K562 (cell line): ENCODE measurements around the gene TMED5. TPM values are rescaled to one million over a fixed set of nuclear protein-coding genes. Genes with fewer than 3 reads are reported as not detected.

Source experiments
- ATAC-seq: fragments of 200-7000 bp; cut with Tn5 transposase; 3 replicates; pipeline ENCODE4 v1.9.1; 2020; ENCODE audit warnings: moderate library complexity
- BruUV-seq: library from RNA; stranded (reverse); fragments of 400-500 nt; replicated peaks from 2 replicates; lab custom pipeline; 2021; lab: Mats Ljungman, UMichigan
- CTCF ChIA-PET: fragments of 300-600 bp; formaldehyde crosslinking; extraction: SDS; loops from one replicate; lab custom pipeline; 2021; ENCODE audit warnings: low intra/inter-chr PET ratio; lab: Yijun Ruan, JAX
- POLR2A ChIA-PET: fragments of 300-600, 350-650 bp; sonication (Branson Sonifier 250); formaldehyde crosslinking; extraction: SDS; loops from one replicate; lab custom pipeline; 2021; ENCODE audit warnings: antibody characterized with exemption, inconsistent platforms; lab: Yijun Ruan, JAX
- DNase-seq, 4 experiments: peaks; one replicate each; pipeline versions ENCODE4 v3.0.0 to v3.0.0-alpha.2; 2011 to 2018; ENCODE audit warnings: low spot score in 3 of 4, mixed read lengths in 3 of 4; ENCODE audit errors: extremely low read depth in 1 of 4
- FAIRE-seq: peaks from 2 replicates; lab custom pipeline; 2011; peaks lifted over from hg19 to GRCh38; lab: Jason Lieb, UNC
- H2AFZ ChIP-seq: 2 replicates; pipeline ENCODE4 v1.6.0; 2011; ENCODE audit warnings: low read depth, low read length, control low read depth, inconsistent platforms
- H3K27ac ChIP-seq: fragments of 200-600 bp; 3 replicates; pipeline ENCODE4 v1.8.0; 2011; ENCODE audit warnings: low read depth, mild to moderate bottlenecking, control low read depth, inconsistent platforms, low read length, moderate library complexity, mixed read lengths; ENCODE audit errors: extremely low read depth
- H3K27me3 ChIP-seq, 2 experiments: fragments of 300-600 bp in 1 of 2; 2 replicates in 1 of 2; 3 replicates in 1 of 2; pipeline versions ENCODE4 v1.6.0 to v1.8.0; 2011; ENCODE audit warnings: inconsistent platforms in 2 of 2, low read length in 2 of 2, mild to moderate bottlenecking in 1 of 2, mixed read lengths in 1 of 2, moderate library complexity in 1 of 2; ENCODE audit not compliant: control insufficient read depth in 2 of 2, insufficient read depth in 2 of 2
- H3K36me3 ChIP-seq: fragments of 300-600 bp; 3 replicates; pipeline ENCODE4 v1.8.0; 2011; ENCODE audit warnings: mild to moderate bottlenecking, low read length, inconsistent platforms; ENCODE audit not compliant: control insufficient read depth, insufficient read depth
- H3K4me1 ChIP-seq, 2 experiments: fragments of 200-600 bp in 1 of 2; replicated peaks in 1 of 2; 2 replicates in 1 of 2; 3 replicates in 1 of 2; pipeline versions ENCODE4 v1.5.1 to v1.8.0; 2011; ENCODE audit warnings: inconsistent platforms in 2 of 2, low read length in 2 of 2, mild to moderate bottlenecking in 1 of 2, mixed read lengths in 1 of 2, moderate library complexity in 1 of 2; ENCODE audit not compliant: control insufficient read depth in 2 of 2, insufficient read depth in 2 of 2
- H3K4me2 ChIP-seq: 2 replicates; pipeline ENCODE4 v1.6.1; 2011; ENCODE audit warnings: low read length, control low read depth, inconsistent platforms, mixed read lengths; ENCODE audit not compliant: insufficient read depth
- H3K4me3 ChIP-seq: fragments of 200-600 bp; sonication (generic), shearing (Covaris generic); 2 replicates; pipeline ENCODE4 v1.5.1; 2016; ENCODE audit warnings: control low read depth, inconsistent platforms
- H3K79me2 ChIP-seq: fragments of 200-600 bp; 3 replicates; pipeline ENCODE4 v1.8.0; 2011; ENCODE audit warnings: low read length, inconsistent platforms; ENCODE audit not compliant: control insufficient read depth, insufficient read depth
- H3K9ac ChIP-seq, 2 experiments: 2 replicates each; pipeline versions ENCODE4 v1.6.0 to v1.6.1; 2011; ENCODE audit warnings: low read depth in 2 of 2, low read length in 2 of 2, control low read depth in 1 of 2, inconsistent platforms in 1 of 2, mild to moderate bottlenecking in 1 of 2, mixed read lengths in 1 of 2; ENCODE audit not compliant: insufficient read depth in 1 of 2
- H3K9me1 ChIP-seq: one replicate; pipeline ENCODE4 v1.6.0; 2011; ENCODE audit warnings: inconsistent platforms, mild to moderate bottlenecking, low read length, moderate library complexity; ENCODE audit not compliant: control insufficient read depth, insufficient read depth
- H3K9me3 ChIP-seq: replicated peaks from 2 replicates; pipeline ENCODE4 v1.5.1; 2011; ENCODE audit warnings: low read depth, low read length, inconsistent platforms; ENCODE audit not compliant: control insufficient read depth, insufficient read depth
- H4K20me1 ChIP-seq: replicated peaks from 2 replicates; pipeline ENCODE4 v1.6.1; 2011; ENCODE audit warnings: low read length, inconsistent platforms, mixed read lengths; ENCODE audit not compliant: control insufficient read depth, insufficient read depth
- ATF7 ChIP-seq: fragments of 450-650 bp; IDR thresholded peaks from 2 replicates; pipeline ENCODE4 v1.7.1; 2014; ENCODE audit warnings: mild to moderate bottlenecking, moderate library complexity
- DLX4 ChIP-seq: fragments of 250-450 bp; sonication (Bioruptor Pico); IDR thresholded peaks from 2 replicates; pipeline ENCODE4 v1.6.1; 2021; ENCODE audit warnings: mild to moderate bottlenecking
- HNRNPUL1 ChIP-seq: fragments of 200-400 bp; formaldehyde crosslinking; IDR thresholded peaks from 2 replicates; pipeline ENCODE4 v1.6.1; 2017; ENCODE audit warnings: low read length
- HSF4 ChIP-seq: fragments of 250-450 bp; sonication (Bioruptor Pico); IDR thresholded peaks from 2 replicates; pipeline ENCODE4 v2.1.2; 2022; ENCODE audit warnings: mild to moderate bottlenecking, moderate library complexity, borderline replicate concordance
- KLF16 ChIP-seq: IDR thresholded peaks from 2 replicates; pipeline ENCODE4 v1.6.1; 2016; ENCODE audit warnings: antibody characterized with exemption
- MXI1 ChIP-seq: IDR thresholded peaks from 2 replicates; pipeline ENCODE4 v1.6.1; 2011; ENCODE audit warnings: low read depth, mild to moderate bottlenecking, improper control_type of control experiment, low read length
- SIN3A ChIP-seq, 2 experiments: fragments of 150-350 bp in 1 of 2; IDR thresholded peaks; 2 replicates each; pipeline ENCODE4 v1.6.1; 2011 to 2016; ENCODE audit warnings: borderline replicate concordance in 2 of 2, low read depth in 2 of 2, low read length in 2 of 2, mild to moderate bottlenecking in 2 of 2, moderate library complexity in 2 of 2; ENCODE audit not compliant: control insufficient read depth in 1 of 2
- YY1 ChIP-seq, 3 experiments: IDR thresholded peaks; 2 replicates each; pipeline ENCODE4 v1.6.1; 2011; ENCODE audit warnings: low read length in 2 of 3, mild to moderate bottlenecking in 2 of 3, moderate library complexity in 2 of 3, borderline replicate concordance in 1 of 3, control low read depth in 1 of 3, low read depth in 1 of 3; ENCODE audit not compliant: insufficient read depth in 3 of 3, insufficient replicate concordance in 2 of 3, control insufficient read depth in 1 of 3, insufficient read length in 1 of 3; ENCODE audit errors: extremely low read depth in 1 of 3
- ZNF586 ChIP-seq: fragments of 450-650 bp; formaldehyde crosslinking; conservative IDR thresholded peaks from 2 replicates; pipeline ENCODE4 v1.4.0; 2020; ENCODE audit warnings: mild to moderate bottlenecking, moderate library complexity
- ZNF695 ChIP-seq: fragments of 450-650 bp; formaldehyde crosslinking; IDR thresholded peaks from 2 replicates; pipeline ENCODE4 v1.4.0; 2020; ENCODE audit warnings: mild to moderate bottlenecking, moderate library complexity
- WGBS: fragments of 100-300 bp; shearing (Covaris generic); methylation state at CpG from one replicate; pipeline ENCODE4 v1.1.6; 2016; ENCODE audit warnings: low coverage, mixed read lengths; ENCODE audit not compliant: insufficient coverage; ENCODE audit errors: missing lambda C conversion rate; 5-methylcytosine and 5-hydroxymethylcytosine counted together
- in situ Hi-C: fragments of 300-500 bp; cut with MboI; formaldehyde crosslinking; loops from 4 replicates; pipeline ENCODE4 v1.15.0; 2018; ENCODE audit warnings: inconsistent platforms, mixed read lengths
- intact Hi-C: fragments of 100-400 bp; cut with micrococcal nuclease; formaldehyde crosslinking; loops from 2 replicates; pipeline ENCODE4 v1.14.2; 2022
- polyA plus RNA-seq, 8 experiments: library from polyadenylated mRNA; depleted of rRNA in 4 of 8; stranded (reverse) in 5 of 8; unstranded in 3 of 8; fragments of >200 nt; fragmentation: Nextera tagmentation in 2 of 8; fragmentation: Illumina TruSeq in 1 of 8; extraction: Ambion mirVana in 2 of 8; extraction: Trizol in 1 of 8; gene quantifications; 2 replicates each; pipeline versions ENCODE4 v1.2.1 to v1.2.3, GENCODE V29; 2011 to 2014; ENCODE audit warnings: inconsistent platforms in 1 of 8, missing spikeins in 1 of 8
- total RNA-seq, 7 experiments: library from RNA; depleted of rRNA in 6 of 7; stranded (reverse); fragments of >200 nt in 6 of 7; fragmentation: Illumina TruSeq in 2 of 7; extraction: Trizol in 2 of 7; gene quantifications; 2 replicates each; pipeline versions ENCODE4 v1.2.1 to v1.2.3, GENCODE V29; 2011 to 2021; ENCODE audit warnings: low replicate concordance in 1 of 7
- TF ChIP-seq, protein P1 (sequence below): sonication (generic); formaldehyde crosslinking; IDR thresholded peaks from 2 replicates; pipeline ENCODE4 v1.8.1; 2023; ENCODE audit warnings: mild to moderate bottlenecking, missing genetic modification reagents
- TF ChIP-seq, protein P2 (sequence below): fragments of 250-450 bp; sonication (Bioruptor Pico); IDR thresholded peaks from 2 replicates; pipeline ENCODE4 v1.8.0; 2022; ENCODE audit warnings: inconsistent platforms, mild to moderate bottlenecking, moderate library complexity, borderline replicate concordance
- TF ChIP-seq, protein P3 (sequence below): sonication (generic); formaldehyde crosslinking; IDR thresholded peaks from 2 replicates; pipeline ENCODE4 v1.9.0; 2022; ENCODE audit warnings: mild to moderate bottlenecking, missing genetic modification reagents

TMED5 gene
- total and polyA plus RNA-seq, 9 of the 15 experiments (the other 6 are each of a cell fraction or from before 2014, with no cell fraction given) = 28.7 to 83.7 (median 67.2) TPM

GRCh38 chr1:93172778-93173177 lies 7.4 kb downstream of the TMED5 start (continued):
- TF ChIP-seq ZNF586 (CRISPR knock-in tag) = no peak
- no peak for TF ChIP-seq ATF7
- TF ChIP-seq MXI1 = no peak
- TF ChIP-seq SIN3A (IDR thresholded peaks at IDR 0.05; ENCODE audit: borderline replicate concordance in 2 of 2, control insufficient read depth in 1 of 2, low read depth in 2 of 2, low read length in 2 of 2) = no peak
- TF ChIP-seq KLF16 = no peak
- TF ChIP-seq, protein P1, sequence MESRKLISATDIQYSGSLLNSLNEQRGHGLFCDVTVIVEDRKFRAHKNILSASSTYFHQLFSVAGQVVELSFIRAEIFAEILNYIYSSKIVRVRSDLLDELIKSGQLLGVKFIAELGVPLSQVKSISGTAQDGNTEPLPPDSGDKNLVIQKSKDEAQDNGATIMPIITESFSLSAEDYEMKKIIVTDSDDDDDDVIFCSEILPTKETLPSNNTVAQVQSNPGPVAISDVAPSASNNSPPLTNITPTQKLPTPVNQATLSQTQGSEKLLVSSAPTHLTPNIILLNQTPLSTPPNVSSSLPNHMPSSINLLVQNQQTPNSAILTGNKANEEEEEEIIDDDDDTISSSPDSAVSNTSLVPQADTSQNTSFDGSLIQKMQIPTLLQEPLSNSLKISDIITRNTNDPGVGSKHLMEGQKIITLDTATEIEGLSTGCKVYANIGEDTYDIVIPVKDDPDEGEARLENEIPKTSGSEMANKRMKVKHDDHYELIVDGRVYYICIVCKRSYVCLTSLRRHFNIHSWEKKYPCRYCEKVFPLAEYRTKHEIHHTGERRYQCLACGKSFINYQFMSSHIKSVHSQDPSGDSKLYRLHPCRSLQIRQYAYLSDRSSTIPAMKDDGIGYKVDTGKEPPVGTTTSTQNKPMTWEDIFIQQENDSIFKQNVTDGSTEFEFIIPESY (CRISPR knock-in tag) = no peak
- TF ChIP-seq HNRNPUL1 = no peak

DNA sequence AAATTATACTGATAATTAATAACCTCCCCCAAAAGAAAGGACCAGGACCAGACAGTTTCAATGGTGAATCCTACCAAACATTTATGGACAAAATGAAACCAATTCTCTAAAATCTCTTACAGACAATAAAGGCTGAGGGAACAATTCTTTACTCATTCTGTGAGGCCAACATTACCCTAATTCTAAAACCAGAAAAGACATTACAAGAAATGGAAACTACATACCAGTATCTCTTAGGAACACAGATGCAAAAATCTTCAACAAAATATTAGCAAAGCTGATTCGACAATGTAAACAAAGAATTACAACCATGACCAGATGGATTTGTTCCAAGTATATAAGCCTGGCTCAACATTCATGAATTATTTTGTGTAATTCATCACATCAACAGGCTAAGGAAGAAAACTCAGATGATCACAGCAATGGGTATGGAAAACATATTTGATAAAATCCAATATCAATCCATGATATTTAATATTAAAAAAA lies 8.6 kb downstream of the TMED5 start:
- Histone ChIP-seq H3K9me1 (no peaks in the 10 kb centered on the region), H3K4me3 (no peak overlapping the region), H3K4me1 (peaks cover 1 to 3% of the 10 kb centered on the region in 2 experiments; a peak in 2 of 5 replicates), H3K4me2 (no peak overlapping the region), H3K79me2 (peaks cover 98% of the 10 kb centered on the region), H3K27ac (no peak overlapping the region), H4K20me1 (no peaks in the 10 kb centered on the region), H3K36me3 (peaks cover 40% of the 10 kb centered on the region), H3K9ac (no peak overlapping the region), H3K27me3 (no peaks in the 10 kb centered on the region), H3K9me3 (no peaks in the 10 kb centered on the region; the same call in 1 of the 2 replicates), H2AFZ (no peak overlapping the region)
- DNase-seq = no peak
- POLR2A ChIA-PET = interaction anchor here (1.1 kb wide), 1 partner anchor 18 kb away, joined by 3 read pairs; no protein-coding TSS in a partner anchor
- no TSS peak for BruUV-seq
- intact Hi-C loops = no loop called here
- WGBS = 92% methylated on average over 1 of the region's 1 CpG
- CTCF ChIA-PET = no interaction called here
- FAIRE-seq = no peak
- TF ChIP-seq ZNF695 (CRISPR knock-in tag) (no peak), DLX4 (no peak), HSF4 (no peak), YY1 (IDR thresholded peaks at IDR 0.05; ENCODE audit: borderline replicate concordance in 1 of 3, control insufficient read depth in 1 of 3, extremely low read depth in 1 of 3, insufficient read depth in 3 of 3, insufficient read length in 1 of 3, insufficient replicate concordance in 2 of 3, low read depth in 1 of 3, low read length in 2 of 3) (no peak)
- TF ChIP-seq, protein P2, sequence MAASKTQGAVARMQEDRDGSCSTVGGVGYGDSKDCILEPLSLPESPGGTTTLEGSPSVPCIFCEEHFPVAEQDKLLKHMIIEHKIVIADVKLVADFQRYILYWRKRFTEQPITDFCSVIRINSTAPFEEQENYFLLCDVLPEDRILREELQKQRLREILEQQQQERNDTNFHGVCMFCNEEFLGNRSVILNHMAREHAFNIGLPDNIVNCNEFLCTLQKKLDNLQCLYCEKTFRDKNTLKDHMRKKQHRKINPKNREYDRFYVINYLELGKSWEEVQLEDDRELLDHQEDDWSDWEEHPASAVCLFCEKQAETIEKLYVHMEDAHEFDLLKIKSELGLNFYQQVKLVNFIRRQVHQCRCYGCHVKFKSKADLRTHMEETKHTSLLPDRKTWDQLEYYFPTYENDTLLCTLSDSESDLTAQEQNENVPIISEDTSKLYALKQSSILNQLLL = no peak
- TF ChIP-seq, protein P3, sequence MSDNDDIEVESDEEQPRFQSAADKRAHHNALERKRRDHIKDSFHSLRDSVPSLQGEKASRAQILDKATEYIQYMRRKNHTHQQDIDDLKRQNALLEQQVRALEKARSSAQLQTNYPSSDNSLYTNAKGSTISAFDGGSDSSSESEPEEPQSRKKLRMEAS (CRISPR knock-in tag) = no peak
- in situ Hi-C loops = no loop called here
- no peak for ATAC-seq
